ENCODE measurements around the gene SYNJ2. TPM values are rescaled to one million over a fixed set of nuclear protein-coding genes. Genes with fewer than 3 reads are reported as not detected.

SYNJ2 gene
- total and polyA plus RNA-seq, 2 donors (not counting 3 experiments of a cell fraction or from before 2014, with no cell fraction given), result 35.1 to 78.2 TPM

GRCh38 chr6:157996918-157997702 is 15.4 kb downstream of the SYNJ2 start:
- H4K20me1 ChIP-seq (replicated peaks; ENCODE audit: control insufficient read depth, extremely low read depth, insufficient read depth, low read length), result no peaks in the 10 kb centered on the region
- H3K9me3 ChIP-seq (replicated peaks; ENCODE audit: control insufficient read depth, insufficient read depth, low read length), result no peaks in the 10 kb centered on the region
- H3K9ac ChIP-seq (replicated peaks; ENCODE audit: extremely low read depth, insufficient read depth, low read length), result no peak overlapping the region
- intact Hi-C loops (cut with micrococcal nuclease) (no loop called here), dilution Hi-C loops (cut with MboI; ENCODE audit: extremely low pct_ligation_motif_present, low sequenced_read_pairs) (no loop called here)
- CTCF ChIA-PET, result no interaction called here
- FAIRE-seq (no peak), DNase-seq (ENCODE audit: low read depth, low spot score) (no peak)
- H3K4me1 ChIP-seq (ENCODE audit: control insufficient read depth, extremely low read depth, insufficient read depth, low read length), result peaks cover 13% of the 10 kb centered on the region
- peaks cover 0 to 4% of the 10 kb centered on the region in 2 experiments for H3K36me3 ChIP-seq (ENCODE audit: control insufficient read depth in 2 of 2, extremely low read depth in 1 of 2, insufficient read depth in 2 of 2, low read length in 2 of 2)
- BruUV-seq (replicated peaks), result no TSS peak
- no peak overlapping the region for H3K4me3 ChIP-seq (replicated peaks in 1 of 3; ENCODE audit: insufficient read depth in 1 of 3, low read depth in 1 of 3, low read length in 3 of 3)
- H3K79me2 ChIP-seq (ENCODE audit: control insufficient read depth, insufficient read depth, low read length), result peaks cover 96% of the 10 kb centered on the region
- TF ChIP-seq POLR2A (IDR thresholded peaks at IDR 0.05; ENCODE audit: low read depth, low read length), result no peak
- TF ChIP-seq GATA2 (IDR thresholded peaks at IDR 0.05; ENCODE audit: insufficient read depth, insufficient read length, low read depth, low read length), result no peak
- TF ChIP-seq FOS (IDR thresholded peaks at IDR 0.05; ENCODE audit: borderline replicate concordance, insufficient read depth, low read length), result no peak
- TF ChIP-seq MAX (IDR thresholded peaks at IDR 0.05; ENCODE audit: insufficient read depth, insufficient read length), result no peak
- no peak for TF ChIP-seq CTCF (IDR thresholded peaks at IDR 0.05; ENCODE audit: extremely low read depth in 1 of 2, insufficient read depth in 1 of 2, low read depth in 1 of 2, low read length in 2 of 2)
- no peak for TF ChIP-seq EZH2 (IDR thresholded peaks at IDR 0.05; ENCODE audit: borderline replicate concordance, low read depth, low read length, severe bottlenecking)
- TF ChIP-seq POLR2AphosphoS5 (IDR thresholded peaks at IDR 0.05; ENCODE audit: insufficient read depth, low read depth, low read length), result no peak
- no peaks in the 10 kb centered on the region for H3K9me1 ChIP-seq (replicated peaks; ENCODE audit: control insufficient read depth, extremely low read depth, insufficient read depth, low read length)
- H2AFZ ChIP-seq (ENCODE audit: low read depth, low read length), result no peak overlapping the region
- no peak overlapping the region for H3K27ac ChIP-seq (ENCODE audit: insufficient read depth, low read depth, low read length)
- H3K4me2 ChIP-seq (ENCODE audit: insufficient read depth, low read length), result no peak overlapping the region
- no peaks in the 10 kb centered on the region for H3K27me3 ChIP-seq (ENCODE audit: control insufficient read depth in 2 of 2, insufficient read depth in 2 of 2, low read length in 2 of 2)
- POLR2A ChIA-PET, result no interaction called here
